ENCODE measurements around the gene CFL1.

Gene CFL1

DNA sequence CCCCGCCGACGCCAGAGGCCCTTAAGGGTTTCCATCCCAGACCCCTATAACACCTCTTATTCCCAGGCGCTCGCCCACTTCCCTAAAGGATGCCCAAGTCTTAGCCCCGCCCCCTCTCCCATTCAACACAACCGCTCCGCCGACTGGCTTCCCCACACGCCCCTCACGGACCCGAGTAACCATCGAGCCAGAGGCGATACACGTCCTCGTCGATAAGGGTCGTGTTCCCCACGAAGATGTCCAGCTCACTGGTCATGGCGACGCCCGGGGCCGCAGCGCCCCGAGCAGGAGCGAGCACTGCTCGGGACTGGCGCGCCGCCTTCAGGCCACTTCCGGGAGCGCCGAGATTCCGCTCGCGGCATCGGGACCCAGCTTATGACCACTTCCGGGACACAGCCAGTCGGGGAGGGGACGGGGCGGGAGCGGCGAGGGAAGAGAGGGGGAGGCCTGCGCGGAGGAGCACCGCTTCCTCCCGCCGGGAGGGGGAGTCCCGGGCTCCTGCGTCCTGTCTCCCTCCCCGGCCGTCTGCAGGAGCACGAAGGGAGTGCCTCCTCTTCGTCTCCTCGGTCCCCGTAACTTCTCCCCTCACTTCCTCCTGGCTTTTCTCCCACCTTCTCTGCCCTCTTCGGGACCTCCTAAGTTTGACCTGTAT is 30.3 kb upstream of the CFL1 start, which contains the start of gene FIBP:
Gene FIBP, minus strand, starts transcription at position 309 of the 652 bp plus-strand sequence. Its CDS starts 53 bp downstream, at position 256.
- DNase-seq (ENCODE audit: low read depth in 3 of 3, low spot score in 1 of 3): peak; percentile 90 to 93 (median 91)

DNA sequence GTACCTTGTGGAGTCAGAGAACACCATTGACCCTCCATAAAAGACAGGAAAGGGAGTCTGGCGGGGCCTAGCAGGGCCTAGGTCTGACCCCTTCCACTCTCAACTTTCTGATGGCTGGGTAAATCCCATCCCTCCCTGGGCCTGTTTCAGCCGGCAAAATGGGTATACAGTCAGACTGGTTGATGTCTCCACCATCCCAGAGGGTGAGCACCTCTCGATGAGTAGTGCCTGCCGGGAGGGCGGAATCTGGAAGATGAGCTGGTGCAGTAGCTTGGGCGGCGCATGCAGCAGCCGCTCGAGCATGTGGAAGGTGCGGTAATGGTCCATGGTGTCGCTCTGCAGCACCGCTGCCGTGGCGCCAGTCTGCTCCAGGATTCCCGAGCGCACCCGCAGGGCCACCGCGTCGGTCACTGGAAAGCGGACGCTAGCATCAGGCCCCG is 29.8 kb upstream of the CFL1 start:
- DNase-seq (ENCODE audit: low read depth in 3 of 3, low spot score in 1 of 3): no peak

DNA sequence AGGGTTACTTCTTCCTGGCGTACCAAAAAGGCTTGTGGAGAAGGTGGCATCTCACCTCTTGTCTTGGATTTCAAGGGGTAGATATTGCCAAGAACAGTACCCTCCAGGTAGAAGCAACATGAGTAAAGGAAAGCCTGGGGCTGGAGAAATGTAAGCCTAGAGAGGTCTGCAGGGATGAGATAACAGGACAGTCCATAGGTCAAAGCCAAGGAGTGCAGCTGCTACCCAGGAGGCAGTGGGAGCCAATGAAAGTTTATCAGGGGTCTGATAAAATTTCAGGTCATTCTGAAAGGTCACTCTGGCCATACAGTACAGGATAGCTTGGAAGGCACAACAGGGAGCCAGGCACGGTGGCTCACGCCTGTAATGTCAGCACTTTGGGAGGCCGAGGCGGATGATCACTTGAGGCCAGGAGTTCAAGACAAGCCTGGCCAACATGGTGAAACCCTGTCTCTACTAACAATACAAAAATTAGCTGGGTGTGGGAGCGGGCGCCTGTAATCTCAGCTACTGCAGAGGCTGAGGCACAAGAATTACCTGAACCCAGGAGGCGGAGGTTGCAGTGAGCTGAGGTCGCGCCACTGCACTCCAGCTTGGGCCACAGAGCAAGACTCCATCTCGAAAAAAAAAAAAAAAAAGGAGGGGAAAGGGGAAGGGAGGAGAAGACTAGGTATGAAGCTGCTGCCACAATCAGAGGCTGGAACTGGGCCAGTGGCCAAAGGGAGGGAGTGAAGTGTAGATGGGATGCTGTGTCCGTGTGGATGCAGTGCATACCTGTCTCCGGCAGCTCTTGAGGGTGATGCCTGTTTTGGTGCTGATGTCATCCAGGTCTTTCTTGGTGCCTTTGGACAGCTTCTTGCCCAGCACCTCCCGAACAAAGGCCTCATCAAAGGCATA is 29.1 kb upstream of the CFL1 start:
- no peak for DNase-seq (ENCODE audit: low read depth in 3 of 3, low spot score in 1 of 3)

DNA sequence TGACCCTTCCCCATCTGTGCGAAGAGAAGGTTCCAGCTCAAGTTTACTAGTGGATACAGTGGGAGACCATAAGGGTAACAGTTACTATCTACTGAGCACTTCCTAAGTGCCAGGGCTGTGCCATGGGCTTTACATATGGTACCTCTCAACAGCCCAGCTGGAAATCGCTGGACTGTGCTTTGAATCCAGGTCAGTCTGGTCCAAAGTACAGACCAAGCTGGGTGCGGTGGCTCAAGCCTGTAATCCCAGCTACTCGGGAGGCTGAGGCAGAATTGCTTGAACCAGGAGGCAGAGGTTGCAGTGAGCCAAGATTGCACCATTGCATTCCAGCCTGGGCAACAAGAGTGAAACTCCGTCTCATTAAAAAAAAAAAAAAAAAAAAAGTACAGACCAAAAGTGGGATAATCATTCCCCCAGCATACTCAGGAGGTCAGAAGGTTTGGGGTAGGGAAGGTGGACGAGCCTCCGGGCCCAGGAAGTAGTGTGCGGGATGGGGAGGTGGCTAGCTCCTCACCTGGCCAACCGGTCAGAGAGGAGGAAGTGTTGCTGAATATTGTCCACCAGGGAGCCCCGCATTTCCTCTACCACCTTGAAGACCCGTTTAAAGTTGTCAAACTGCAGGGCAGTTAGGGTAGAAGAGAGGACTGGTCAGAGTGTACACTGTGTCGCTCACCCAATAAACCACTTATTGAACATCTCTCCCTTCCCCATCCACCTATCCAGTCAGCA is 28.0 kb upstream of the CFL1 start:
- DNase-seq (ENCODE audit: low read depth in 3 of 3, low spot score in 1 of 3): no peak

DNA sequence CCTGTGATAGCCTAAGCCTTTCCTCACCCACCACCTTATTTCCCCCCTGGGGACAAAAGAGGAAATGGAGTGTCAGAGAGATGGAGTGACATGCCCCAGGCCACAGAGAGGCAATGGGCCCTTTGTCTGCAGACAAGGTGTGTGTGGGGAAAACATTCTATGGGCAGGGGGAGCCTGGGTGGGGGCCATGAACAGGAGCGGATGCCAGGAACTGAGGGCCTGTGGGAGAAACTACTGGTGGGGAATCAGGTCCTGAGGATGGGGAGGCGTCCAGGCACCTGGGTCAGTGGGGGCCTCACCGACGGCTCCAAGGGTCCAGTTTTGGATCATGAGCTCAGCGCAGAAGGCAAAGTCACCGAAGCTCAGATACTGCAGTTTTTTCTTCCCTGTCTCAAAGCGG is 27.3 kb upstream of the CFL1 start:
- DNase-seq (ENCODE audit: low read depth in 3 of 3, low spot score in 1 of 3): no peak

DNA sequence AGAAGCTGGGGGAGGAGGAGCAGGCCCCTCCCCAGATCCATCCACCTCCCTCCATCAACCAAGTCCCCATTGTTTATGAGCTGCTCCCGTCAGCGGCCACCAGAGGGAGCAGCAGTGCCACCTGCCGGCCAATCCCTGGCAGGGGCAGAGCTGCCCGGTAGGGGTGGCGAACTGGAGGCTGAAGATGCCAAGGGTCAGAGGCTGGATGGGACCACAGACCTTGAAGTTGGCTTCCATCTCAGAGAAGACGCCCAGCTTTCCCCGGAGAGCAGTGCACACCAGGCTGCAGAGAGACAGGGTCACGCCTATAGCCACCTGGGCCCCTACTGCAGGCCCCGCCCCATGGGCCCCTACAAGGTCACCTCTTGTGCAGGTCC is 26.7 kb upstream of the CFL1 start:
- peak; percentile 47 to 77 (median 72) for DNase-seq (ENCODE audit: low read depth in 3 of 3, low spot score in 1 of 3)

DNA sequence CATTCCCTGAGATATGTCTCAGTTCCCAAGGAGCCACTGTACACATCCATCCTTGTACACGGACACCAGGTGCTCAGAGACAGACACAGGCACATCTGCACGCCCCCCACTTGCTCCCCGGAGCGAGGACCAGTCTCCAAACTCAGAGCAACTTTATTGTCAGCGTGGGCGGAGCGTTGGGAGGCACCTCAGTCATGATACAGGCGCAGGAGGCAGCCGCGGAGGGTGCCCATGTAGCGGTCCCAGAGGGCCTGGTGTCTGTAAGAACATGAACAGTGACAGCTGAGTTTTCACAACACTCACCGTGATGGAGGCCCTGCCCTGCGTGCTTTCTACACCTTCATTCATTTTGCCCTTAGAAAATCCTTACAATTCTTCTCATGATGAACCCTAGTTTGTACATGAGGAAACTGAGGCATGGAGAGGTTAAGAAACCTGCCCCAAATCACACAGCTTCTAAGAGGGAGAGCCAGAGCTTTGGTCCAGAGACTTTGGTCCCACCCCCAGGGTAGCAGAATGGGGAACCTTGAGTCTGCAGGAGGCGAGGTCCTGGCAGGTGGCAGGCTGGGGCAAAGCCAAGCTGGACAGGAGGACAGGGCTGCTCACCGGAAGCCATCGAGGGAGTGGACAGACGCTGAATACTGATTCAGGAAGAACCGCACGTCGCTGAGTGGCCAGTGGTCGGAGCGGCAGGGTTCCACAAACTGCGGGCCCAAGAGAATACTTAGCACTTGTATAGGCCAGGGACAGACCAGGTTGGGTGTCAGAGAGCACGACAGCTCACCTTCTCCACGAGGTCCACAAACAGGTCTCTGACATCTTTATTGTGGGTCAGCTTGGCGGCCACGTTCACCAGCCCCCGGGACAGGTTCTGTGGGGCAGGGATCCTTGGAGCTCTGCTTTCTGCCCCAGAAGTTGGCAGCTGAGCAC is 26.1 kb upstream of the CFL1 start:
- DNase-seq (ENCODE audit: low read depth in 3 of 3, low spot score in 1 of 3): no peak

DNA sequence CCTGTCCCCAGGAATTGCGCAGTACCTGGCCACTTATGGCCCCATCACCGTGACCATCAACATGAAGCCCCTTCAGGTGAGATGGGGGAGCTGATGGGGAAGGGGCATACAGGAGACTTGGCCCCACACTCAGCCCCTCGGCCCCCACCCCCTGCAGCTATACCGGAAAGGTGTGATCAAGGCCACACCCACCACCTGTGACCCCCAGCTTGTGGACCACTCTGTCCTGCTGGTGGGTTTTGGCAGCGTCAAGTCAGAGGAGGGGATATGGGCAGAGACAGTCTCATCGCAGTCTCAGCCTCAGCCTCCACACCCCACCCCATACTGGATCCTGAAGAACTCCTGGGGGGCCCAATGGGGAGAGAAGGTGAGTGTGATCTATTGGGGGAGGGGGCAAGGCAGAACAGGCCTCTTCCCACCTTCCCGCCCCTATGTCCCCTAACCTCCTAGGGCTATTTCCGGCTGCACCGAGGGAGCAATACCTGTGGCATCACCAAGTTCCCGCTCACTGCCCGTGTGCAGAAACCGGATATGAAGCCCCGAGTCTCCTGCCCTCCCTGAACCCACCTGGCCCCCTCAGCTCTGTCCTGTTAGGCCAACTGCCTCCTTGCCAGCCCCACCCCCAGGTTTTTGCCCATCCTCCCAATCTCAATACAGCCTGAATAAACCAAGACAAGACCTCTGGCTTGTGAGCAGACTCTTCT is 25.2 kb upstream of the CFL1 start:
- DNase-seq (ENCODE audit: low read depth in 3 of 3, low spot score in 1 of 3): no peak

DNA sequence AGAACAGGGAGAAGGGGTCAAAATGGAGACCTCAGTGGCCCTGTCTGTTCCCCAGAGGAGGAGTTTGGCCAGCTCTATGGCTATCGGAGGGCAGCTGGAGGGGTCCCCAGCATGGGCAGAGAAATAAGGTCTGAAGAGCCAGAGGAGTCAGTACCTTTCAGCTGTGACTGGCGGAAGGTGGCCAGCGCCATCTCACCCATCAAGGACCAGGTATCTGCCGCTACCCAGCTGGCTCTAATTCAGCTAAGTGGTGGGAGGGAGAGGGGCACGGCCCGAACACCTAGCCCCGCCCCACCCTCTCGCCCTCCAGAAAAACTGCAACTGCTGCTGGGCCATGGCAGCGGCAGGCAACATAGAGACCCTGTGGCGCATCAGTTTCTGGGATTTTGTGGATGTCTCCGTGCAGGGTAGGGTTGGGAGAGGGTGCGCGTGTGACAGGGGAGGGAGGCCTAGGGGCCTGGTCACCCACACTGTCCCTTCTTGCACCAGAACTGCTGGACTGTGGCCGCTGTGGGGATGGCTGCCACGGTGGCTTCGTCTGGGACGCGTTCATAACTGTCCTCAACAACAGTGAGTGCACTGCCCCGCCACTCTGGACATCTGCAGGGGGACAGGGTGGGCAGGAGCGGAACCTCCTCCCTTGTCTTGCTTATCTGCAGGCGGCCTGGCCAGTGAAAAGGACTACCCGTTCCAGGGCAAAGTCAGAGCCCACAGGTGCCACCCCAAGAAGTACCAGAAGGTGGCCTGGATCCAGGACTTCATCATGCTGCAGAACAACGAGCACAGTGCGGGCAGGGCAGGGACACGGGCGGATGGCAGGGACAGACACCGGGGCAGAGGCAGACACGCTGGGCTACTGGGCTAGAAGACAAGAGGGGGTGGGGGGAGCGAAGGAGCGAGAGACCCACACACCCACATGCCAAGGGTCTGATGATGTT is 24.4 kb upstream of the CFL1 start:
- no peak for DNase-seq (ENCODE audit: low read depth in 3 of 3, low spot score in 1 of 3)

DNA sequence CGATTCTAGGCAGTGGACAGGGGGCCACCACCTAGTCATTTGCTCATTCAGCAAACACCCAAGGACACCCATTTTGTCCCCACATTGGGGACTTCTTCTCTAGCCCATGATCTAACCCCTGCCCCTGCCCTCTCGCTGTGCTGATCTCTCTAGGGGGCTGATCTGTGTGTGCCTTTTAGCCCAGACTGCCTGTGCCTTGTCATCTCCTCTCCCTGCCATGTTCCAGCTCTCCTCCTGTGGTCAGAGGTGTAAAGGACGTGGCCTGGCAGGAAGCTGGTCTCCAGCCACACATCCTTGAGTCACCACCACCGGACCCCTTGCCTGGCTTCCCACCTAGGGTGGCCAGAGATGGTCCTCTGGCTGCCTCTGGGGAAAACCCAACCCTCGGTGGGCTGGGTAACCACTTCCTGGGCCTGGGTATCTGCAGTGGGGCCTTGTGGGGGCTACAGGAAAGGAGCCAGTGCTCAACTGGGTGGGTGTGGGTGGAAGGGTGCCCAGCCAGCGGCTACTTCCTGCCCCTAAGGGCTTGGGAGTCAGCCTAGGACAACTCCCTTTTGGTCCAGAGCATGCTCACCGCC is 23.0 kb upstream of the CFL1 start:
- DNase-seq (ENCODE audit: low read depth in 3 of 3, low spot score in 1 of 3): no peak

DNA sequence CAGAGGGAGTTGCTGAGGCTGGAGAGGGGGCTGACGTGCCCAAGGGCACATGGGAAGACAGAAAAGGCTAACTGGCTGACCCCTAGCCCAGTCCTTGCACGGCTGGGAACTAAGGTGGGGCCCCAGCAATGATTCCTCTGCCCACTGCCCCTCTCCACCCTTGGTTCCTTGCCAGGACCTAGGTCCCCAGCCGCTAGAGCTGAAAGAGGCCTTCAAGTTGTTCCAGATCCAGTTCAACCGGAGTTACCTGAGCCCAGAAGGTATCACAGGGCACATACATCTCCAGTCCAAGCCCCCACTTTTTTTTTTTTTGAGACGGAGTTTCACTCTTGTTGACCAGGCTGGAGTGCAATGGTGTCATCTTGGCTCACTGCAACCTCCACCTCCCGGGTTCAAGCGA is 22.0 kb upstream of the CFL1 start:
- no peak for DNase-seq (ENCODE audit: low read depth in 3 of 3, low spot score in 1 of 3)

DNA sequence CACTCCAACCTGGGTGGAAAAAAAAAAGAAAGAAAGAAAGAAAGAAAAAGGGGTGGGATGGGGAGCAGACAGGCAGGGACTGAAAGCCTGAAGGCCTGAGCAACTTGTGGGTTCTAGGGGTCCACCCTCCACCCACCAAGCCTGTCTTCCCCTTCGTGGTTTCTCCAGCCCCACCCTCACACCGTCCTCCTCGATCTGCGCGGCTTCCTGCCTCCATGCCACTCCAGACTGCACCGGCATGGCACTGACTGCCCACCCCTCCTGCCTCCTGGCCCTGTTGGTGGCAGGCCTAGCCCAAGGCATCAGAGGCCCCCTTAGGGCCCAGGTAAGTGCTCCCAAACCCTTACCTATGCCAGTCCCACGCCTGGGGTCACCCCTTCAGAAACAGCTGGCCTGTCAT is 21.6 kb upstream of the CFL1 start, which contains the start of gene CTSW:
Gene CTSW, plus strand, starts transcription at position 221 of the 400 bp plus-strand sequence. Its CDS starts 18 bp downstream, at position 239.
- no peak for DNase-seq (ENCODE audit: low read depth in 3 of 3, low spot score in 1 of 3)

DNA sequence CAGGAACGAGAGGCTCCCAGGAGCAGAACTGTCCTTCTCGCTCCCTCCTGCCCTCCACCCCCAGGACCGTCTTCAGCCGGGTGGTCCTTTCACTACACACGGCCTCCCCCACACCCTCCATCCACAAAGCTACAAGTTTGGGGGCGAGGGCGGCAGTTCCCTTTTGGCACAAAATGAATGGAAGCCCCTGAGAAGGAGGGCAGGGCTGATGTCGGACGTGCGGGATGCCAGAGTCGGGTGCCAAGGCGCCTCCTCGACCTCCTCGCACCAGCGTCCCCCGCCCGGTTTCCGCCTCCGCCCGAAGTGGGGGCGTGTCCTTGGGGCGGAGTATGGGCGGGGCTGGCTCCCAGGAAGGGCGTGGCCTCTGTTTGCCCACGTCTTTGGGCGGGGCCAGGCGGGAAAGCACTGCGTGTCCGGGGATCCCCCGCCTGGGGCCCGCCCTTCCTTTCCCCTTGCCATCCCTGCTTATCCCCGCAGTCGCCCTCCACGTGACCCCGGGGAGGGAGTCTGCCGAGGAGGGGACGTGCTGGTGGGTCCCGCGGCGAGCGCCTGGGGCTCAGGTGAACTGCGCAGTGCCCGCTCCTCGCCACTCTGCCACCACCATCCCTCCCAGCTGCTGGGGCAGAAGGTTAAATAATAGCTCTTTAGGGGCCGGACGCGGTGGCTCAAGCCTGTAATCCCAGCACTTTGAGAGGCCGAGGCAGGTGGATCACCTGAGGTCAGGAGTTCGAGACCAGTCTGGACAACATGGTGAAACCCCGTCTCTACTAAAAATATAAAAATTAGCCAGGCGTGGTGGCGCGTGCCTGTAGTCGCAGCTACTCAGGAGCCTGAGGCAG is 15.6 kb upstream of the CFL1 start:
- DNase-seq (ENCODE audit: low read depth in 3 of 3, low spot score in 1 of 3): peak; percentile 93 to 98 (median 96)

DNA sequence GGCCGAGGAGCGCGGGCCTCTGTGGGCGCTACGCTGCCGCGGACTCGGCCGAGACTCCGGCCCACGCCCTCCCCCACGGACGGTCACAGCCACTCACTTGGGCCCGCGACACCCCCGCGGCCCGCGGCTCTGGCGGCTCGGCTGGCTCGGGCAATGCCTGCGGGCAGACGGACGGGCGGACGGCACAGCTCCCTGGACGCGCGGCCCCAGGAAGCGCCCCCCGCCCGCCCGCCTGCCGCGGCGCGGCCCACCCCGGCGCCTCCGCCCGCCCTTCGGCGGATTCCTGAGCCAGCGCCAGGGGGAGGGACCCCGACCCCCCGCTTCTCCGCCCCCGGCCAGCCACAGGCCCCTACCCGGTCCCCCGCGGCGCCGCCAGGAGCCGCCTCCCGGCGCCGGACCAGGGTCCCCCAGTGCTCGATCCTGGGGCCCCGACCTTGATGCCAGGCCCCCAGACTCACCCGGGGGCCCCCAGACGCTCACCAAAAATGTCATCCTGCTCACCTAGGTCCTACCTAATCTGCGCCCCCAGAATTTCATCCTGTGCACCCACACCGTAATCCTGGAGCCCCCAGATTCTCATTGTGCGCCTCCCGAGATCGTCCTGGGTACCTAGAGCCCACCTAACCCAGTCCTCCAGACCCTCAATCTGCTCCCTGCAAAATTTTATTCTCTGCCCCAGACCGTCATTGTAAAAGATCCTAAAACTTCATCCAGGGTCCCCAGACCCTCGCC is 14.8 kb upstream of the CFL1 start, which contains the start of gene EFEMP2:
Gene EFEMP2, minus strand, starts transcription at position 215 of the 732 bp plus-strand sequence. CDS start 446 bp downstream, outside the sequence.
- DNase-seq (ENCODE audit: low read depth in 3 of 3, low spot score in 1 of 3): no peak

DNA sequence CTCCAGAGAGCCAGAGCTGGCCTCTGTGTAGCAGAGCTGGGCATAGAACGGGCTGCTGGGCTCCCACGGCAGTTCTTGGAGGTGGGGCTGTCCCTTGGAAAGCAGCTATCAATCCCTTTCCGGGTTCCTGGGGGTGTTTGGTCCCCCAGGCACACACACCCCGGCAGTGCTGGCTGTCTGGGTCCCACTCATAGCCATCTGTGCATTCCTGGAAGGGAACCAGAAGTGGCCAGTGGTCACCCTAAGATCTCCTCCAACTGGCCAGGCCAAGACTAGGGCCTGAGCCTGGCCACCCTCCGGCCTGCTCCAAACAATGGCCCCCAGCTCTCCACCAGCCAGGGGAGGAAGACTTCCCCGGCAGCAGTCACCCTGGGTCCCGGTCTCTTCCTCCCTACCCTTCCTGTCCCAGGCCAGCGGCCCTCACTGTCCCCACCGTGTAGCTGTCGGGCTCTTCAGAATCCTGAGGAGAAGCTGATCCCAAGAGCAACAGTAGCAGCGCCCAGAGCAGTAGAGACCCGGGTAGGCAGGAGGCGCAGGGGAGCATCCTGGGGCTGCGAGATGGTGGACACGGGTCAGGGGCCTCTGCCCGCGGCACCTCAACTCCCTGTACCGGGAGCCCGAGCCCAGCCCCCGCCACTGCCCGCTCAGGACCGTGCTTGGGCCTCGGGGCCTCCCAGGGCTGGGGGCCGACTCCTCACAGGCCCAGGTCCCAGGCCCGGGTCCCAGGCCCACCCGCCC is 14.0 kb upstream of the CFL1 start:
- DNase-seq (ENCODE audit: low read depth in 3 of 3, low spot score in 1 of 3): no peak

Measured in stimulated activated CD4-positive, alpha-beta T cell treated with anti-CD3 and anti-CD28 coated beads, TNF-alpha, amount 100 ng/mL, for 1 hour (primary cell).